Ovary (tissue), 9 donors: ENCODE measurements around the gene FASTK. TPM values are rescaled to one million over a fixed set of nuclear protein-coding genes. Genes with fewer than 3 reads are reported as not detected.

Source experiments
- DNase-seq, 5 donors: peaks; one replicate each; pipeline ENCODE4 v3.0.0-alpha.2; 2019 to 2020
- H3K27ac ChIP-seq, 2 donors: fragments of 200-600 bp; one replicate each; pipeline versions ENCODE4 v1.5.1 to v1.8.0; 2019 to 2022
- H3K27me3 ChIP-seq: fragments of 200-600 bp; one replicate; pipeline ENCODE4 v1.8.0; 2022
- H3K36me3 ChIP-seq: fragments of 200-600 bp; sonication (generic); one replicate; pipeline ENCODE4 v1.5.1; 2019
- H3K4me1 ChIP-seq: one replicate; pipeline ENCODE4 v1.8.1; 2013; ENCODE audit warnings: mild to moderate bottlenecking, moderate library complexity; ENCODE audit not compliant: insufficient read depth
- H3K4me3 ChIP-seq: fragments of 200-600 bp; sonication (generic); one replicate; pipeline ENCODE4 v1.5.1; 2017
- H3K9me3 ChIP-seq, 2 donors: fragments of 200-600 bp in 1 of 2; sonication (generic) in 1 of 2; one replicate each; pipeline versions ENCODE4 v1.5.1 to v1.8.1; 2013 to 2019; ENCODE audit warnings: mild to moderate bottlenecking in 1 of 2, moderate library complexity in 1 of 2
- CTCF ChIP-seq, 3 donors: fragments of 450-650 bp in 2 of 3; fragments of 200-600 bp in 1 of 3; IDR thresholded peaks; one replicate each; pipeline versions ENCODE4 v1.5.1 to v1.8.0; 2016 to 2022; ENCODE audit warnings: antibody characterized with exemption in 3 of 3, mild to moderate bottlenecking in 1 of 3
- EP300 ChIP-seq: sonication (generic); formaldehyde crosslinking; IDR thresholded peaks from one replicate; pipeline ENCODE4 v1.6.1; 2017; ENCODE audit warnings: antibody characterized with exemption
- POLR2A ChIP-seq: fragments of 450-650 bp; IDR thresholded peaks from one replicate; pipeline ENCODE4 v1.6.1; 2017; ENCODE audit warnings: antibody characterized with exemption, mild to moderate bottlenecking, moderate library complexity
- WGBS, 3 donors: extraction: QIAGEN DNeasy Blood & Tissue Kit in 1 of 3; methylation state at CpG; one replicate each; pipeline versions ENCODE4 v1.1.5 to v1.1.7; 2013 to 2017; 5-methylcytosine and 5-hydroxymethylcytosine counted together
- intact Hi-C, 4 donors: fragments of 100-400 bp; cut with DNase I; formaldehyde crosslinking; loops; one replicate each; pipeline versions ENCODE4 v1.11.0 to v1.15.1; 2022 to 2023
- polyA plus RNA-seq, 2 donors: library from polyadenylated mRNA; stranded (reverse); fragments of 200-250 nt in 1 of 2; fragments of 350-450 nt in 1 of 2; fragmentation: Illumina TruSeq in 1 of 2; extraction: RNeasy Lipid Tissue Mini Kit (QIAGEN cat#74804) in 1 of 2; gene quantifications; one replicate each; pipeline ENCODE4 v1.2.3, GENCODE V29; 2013 to 2014
- total RNA-seq, 7 donors: library from RNA; depleted of rRNA in 2 of 7; stranded (reverse); fragments of >200 nt in 2 of 7; fragmentation: NEBNext Ultra II Directional in 3 of 7; extraction: Animal tissue kit (Norgen Biotek cat#: 25700) in 3 of 7; gene quantifications; one replicate each; pipeline versions ENCODE4 v1.1.0 to v1.2.4, GENCODE V29; 2016 to 2023
- donor health status: DM: no; HTN: no; CAD: no; lungs with moderate emphysema.
- donor health status: DM: no; HTN: no; CAD: no.
- donor health status: Bipolar disorder and iron deficiency.
- donor health status: DM: yes; HTN: yes; CAD: no.
- donor health status: DM: no; HTN: no; CAD: no.
- donor health status: DM: yes; HTN: yes; CAD: no.

FASTK gene
- total and polyA plus RNA-seq, 9 donors = 5.4 to 95.2 (median 75.8) TPM

GRCh38 chr7:151071032-151071866 is 9.4 kb downstream of the FASTK start:
- TF ChIP-seq CTCF (IDR thresholded peaks at IDR 0.05) (no peak), EP300 (no peak), POLR2A (no peak)
- H3K27me3 ChIP-seq = no peaks in the 10 kb centered on the region
- H3K36me3 ChIP-seq = no peaks in the 10 kb centered on the region
- no peak overlapping the region for H3K27ac ChIP-seq
- no peak for DNase-seq
- H3K4me3 ChIP-seq = no peak overlapping the region
- WGBS, 3 donors = 87 to 90% (median 87%) methylated on average over 38 to 39 of the region's 39 CpGs
- intact Hi-C loops = no loop called here
- no peaks in the 10 kb centered on the region for H3K4me1 ChIP-seq
- H3K9me3 ChIP-seq = no peaks in the 10 kb centered on the region

- intact Hi-C loops = no loop called here
- no peaks in the 10 kb centered on the region for H3K36me3 ChIP-seq
- no peak overlapping the region for H3K4me3 ChIP-seq
- H3K27ac ChIP-seq = no peak overlapping the region
- H3K4me1 ChIP-seq = no peaks in the 10 kb centered on the region
- no peaks in the 10 kb centered on the region for H3K9me3 ChIP-seq
- DNase-seq = no peak
- H3K27me3 ChIP-seq = no peaks in the 10 kb centered on the region
- 88 to 89% (median 88%) methylated on average over 12 to 15 of the region's 15 CpGs for WGBS, 3 donors
- TF ChIP-seq EP300 = no peak
- no peak for TF ChIP-seq POLR2A
- TF ChIP-seq CTCF (IDR thresholded peaks at IDR 0.05) = no peak
Observed at GRCh38 chr7:151070574-151070960, 10.0 kb downstream of the FASTK start.

DNA sequence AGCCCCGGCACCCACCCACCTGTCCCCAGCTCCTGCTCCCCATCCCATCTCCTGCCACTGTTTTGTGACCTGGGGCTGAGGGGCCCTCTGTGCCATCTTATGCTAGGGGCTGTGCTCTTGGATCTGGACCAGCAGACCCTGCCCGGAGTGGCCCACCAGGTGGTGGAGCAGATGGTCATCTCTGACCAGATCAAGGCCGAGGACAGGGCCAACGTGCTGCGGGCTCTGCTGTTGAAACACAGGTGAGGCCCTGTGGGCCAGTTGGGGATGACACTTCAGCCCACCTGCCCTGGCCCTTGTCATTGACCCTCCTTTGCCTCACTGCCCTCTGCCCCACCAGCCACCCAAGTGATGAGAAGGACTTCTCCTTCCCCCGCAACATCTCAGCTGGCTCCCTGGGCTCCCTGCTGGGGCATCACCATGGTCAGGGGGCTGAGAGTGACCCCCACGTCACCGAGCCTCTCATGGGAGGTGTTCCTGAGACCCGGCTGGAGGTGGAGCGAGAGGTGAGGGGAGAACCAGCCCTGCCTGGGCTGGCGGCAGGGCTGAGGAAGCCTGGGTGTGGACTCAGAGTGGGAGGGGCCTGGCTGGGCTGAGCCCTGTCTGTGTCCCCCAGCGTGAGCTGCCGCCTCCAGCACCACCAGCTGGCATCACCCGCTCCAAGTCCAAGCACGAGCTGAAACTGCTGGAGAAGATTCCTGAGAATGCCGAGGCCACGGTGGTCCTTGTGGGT is 10.6 kb downstream of the FASTK start:
- Histone ChIP-seq H3K36me3 (no peaks in the 10 kb centered on the region), H3K4me3 (no peak overlapping the region), H3K27me3 (no peaks in the 10 kb centered on the region), H3K9me3 (no peaks in the 10 kb centered on the region), H3K27ac (no peak overlapping the region), H3K4me1 (no peaks in the 10 kb centered on the region)
- WGBS, 3 donors = 78 to 81% (median 80%) methylated on average over 15 to 17 of the region's 17 CpGs
- TF ChIP-seq EP300 (no peak), CTCF (IDR thresholded peaks at IDR 0.05) (no peak), POLR2A (no peak)
- DNase-seq = no peak
- intact Hi-C loops = no loop called here

DNA sequence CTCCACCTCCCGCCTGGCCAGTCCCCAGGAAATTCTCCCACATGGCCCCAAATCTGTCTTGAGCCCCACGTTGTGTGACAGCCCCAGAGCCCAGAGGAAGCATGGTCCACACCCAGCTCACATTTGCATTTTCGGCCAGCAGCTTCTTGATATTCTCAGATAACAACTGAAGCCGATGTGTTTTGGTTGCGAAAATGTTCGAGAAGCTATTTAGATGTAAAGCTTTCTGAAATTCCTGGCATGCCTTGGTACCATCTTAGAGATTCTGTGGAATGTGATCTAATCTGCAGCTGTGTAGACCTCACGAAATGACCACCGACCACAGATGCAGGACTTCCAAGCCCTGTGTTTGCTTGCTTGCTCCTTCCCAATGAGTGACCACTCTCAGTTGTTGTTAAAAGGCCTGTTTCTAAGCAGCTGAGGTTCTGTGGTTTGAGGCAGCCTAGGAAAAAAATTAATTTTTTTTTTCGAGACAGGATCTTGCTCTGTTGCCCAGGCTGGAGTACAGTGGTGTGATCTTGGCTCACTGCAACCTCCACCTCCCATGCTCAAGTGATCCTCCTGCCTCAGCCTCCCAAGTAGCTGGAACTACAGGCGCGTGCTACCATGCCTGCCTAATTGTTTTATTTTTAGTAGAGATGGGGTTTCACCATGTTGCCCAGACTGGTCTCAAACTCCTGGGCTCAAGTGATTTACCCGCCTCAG is 12.4 kb downstream of the FASTK start:
- intact Hi-C loops = no loop called here
- H3K36me3 ChIP-seq = no peaks in the 10 kb centered on the region
- no peak overlapping the region for H3K4me3 ChIP-seq
- 71 to 77% (median 76%) methylated on average over 12 of the region's 12 CpGs for WGBS, 3 donors
- no peak for DNase-seq
- H3K9me3 ChIP-seq = no peaks in the 10 kb centered on the region
- H3K27me3 ChIP-seq = no peaks in the 10 kb centered on the region
- H3K4me1 ChIP-seq = peaks cover 1% of the 10 kb centered on the region
- H3K27ac ChIP-seq = no peak overlapping the region
- TF ChIP-seq POLR2A = no peak
- TF ChIP-seq EP300 = no peak
- TF ChIP-seq CTCF (IDR thresholded peaks at IDR 0.05) = no peak
